Mucosa of stomach (tissue), 1 donor: Measurements from ENCODE around the gene KCTD16.

Source experiments
- H3K27me3 ChIP-seq: one replicate; pipeline ENCODE4 v1.7.0; 2013; ENCODE audit warnings: mild to moderate bottlenecking, low read length; ENCODE audit not compliant: control insufficient read depth, insufficient read depth
- H3K36me3 ChIP-seq: one replicate; pipeline ENCODE4 v1.7.0; 2013; ENCODE audit warnings: low read length; ENCODE audit not compliant: control insufficient read depth, insufficient read depth
- H3K4me1 ChIP-seq: one replicate; pipeline ENCODE4 v1.7.0; 2013; ENCODE audit warnings: mild to moderate bottlenecking, low read length; ENCODE audit not compliant: control insufficient read depth, insufficient read depth
- H3K4me3 ChIP-seq: one replicate; pipeline ENCODE4 v1.7.0; 2013; ENCODE audit warnings: low read length
- H3K9ac ChIP-seq: one replicate; pipeline ENCODE4 v1.7.0; 2013; ENCODE audit warnings: mild to moderate bottlenecking, low read length, moderate library complexity
- H3K9me3 ChIP-seq: one replicate; pipeline ENCODE4 v1.7.0; 2013; ENCODE audit warnings: mild to moderate bottlenecking, low read length, moderate library complexity; ENCODE audit not compliant: control insufficient read depth
- donor health status: Pancreatic carcinoma.

Gene KCTD16

DNA sequence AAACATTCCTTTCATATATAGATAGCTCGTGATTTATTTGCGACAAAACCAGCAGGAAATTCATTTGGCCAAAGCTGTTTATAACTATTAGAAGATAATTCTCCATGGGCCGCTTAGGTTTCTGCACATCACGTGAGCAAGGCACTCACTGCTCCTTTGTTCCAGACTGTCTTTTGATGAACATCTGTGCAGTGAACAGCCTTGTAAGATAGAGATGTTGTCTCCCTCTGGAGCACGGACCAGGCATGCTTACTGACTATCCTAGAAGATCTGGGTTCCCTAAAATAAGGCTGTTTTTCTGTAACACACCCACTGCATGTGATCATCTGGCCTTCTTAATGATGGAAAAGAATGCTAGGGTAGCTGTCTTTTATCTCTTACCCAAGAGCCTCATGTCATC is 31.1 kb upstream of the KCTD16 start:
- H3K9ac ChIP-seq: no peak overlapping the region
- H3K9me3 ChIP-seq: no peaks in the 10 kb centered on the region
- H3K36me3 ChIP-seq: no peaks in the 10 kb centered on the region
- H3K4me1 ChIP-seq: no peaks in the 10 kb centered on the region
- H3K4me3 ChIP-seq: no peak overlapping the region
- peaks cover 8% of the 10 kb centered on the region for H3K27me3 ChIP-seq

DNA sequence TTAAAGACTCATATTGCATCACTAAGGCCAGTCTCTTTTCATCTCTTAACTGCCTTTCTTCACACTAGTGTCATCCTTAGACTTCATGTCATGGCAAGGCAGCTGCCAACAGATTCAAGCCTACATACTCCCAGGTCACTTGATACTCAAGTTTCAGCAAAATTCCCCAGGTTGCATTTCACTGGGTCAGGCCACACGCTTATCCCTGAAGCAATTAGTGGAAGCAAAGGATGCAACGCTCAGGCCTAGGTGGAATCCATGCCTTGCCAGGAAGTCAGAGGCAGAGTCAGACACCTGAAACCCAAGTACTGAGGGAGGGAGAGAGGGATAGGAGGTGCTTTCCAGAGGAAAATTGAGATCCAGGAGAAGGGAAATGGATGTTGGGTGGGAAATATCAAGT is 29.1 kb upstream of the KCTD16 start:
- no peaks in the 10 kb centered on the region for H3K36me3 ChIP-seq
- peaks cover 8% of the 10 kb centered on the region for H3K27me3 ChIP-seq
- no peaks in the 10 kb centered on the region for H3K9me3 ChIP-seq
- no peaks in the 10 kb centered on the region for H3K4me1 ChIP-seq
- H3K9ac ChIP-seq: no peak overlapping the region
- no peak overlapping the region for H3K4me3 ChIP-seq

DNA sequence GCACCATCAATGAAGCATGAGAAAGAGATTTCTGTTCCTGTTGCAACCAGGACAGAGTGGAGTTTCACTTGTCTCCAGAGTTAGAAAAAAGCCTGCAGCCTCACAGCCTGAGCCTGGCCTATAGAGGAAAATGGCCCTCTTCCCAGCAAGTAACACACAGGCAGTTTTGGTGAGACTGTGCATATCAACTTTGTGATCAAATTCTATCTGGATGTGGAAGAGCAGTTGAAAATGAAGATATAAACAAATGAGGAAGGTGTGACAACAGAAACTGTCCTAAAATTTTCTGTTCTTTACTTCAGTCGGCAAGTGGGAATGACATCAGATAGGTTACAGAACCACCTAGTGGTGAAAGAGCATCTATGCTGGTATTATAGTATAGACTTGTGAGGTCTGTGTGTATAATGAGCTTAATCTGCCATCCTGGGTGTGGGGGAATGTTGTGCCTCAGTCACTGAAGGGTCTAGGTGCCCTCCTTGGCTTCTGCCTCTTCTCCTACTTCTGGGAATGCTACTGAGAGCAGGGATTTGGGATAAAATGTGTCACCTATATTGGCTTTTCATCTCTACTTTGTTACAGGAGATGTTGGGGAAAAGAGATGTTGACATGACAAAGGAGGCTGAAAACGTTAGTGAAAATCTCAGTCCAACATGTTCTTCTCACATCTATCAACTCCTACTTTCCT is 28.4 kb upstream of the KCTD16 start:
- Histone ChIP-seq H3K9me3 (no peaks in the 10 kb centered on the region), H3K4me1 (no peaks in the 10 kb centered on the region), H3K27me3 (peaks cover 8% of the 10 kb centered on the region), H3K9ac (no peak overlapping the region), H3K4me3 (no peak overlapping the region), H3K36me3 (no peaks in the 10 kb centered on the region)

DNA sequence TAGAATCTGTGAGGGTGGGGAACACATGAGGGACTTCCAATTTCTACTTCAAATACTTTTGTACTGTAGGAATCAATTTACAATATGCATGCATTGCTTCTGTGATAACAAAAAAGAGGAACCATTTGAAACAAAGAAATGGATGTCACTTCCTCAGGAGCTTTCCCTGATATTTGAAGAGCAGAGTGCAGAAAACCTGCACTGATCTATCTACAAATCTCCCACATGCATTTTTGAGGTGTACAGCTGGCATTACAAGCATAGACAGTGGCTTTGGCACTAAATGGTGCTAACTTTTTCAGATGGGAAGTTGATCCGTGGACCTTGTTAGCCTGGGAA is 27.9 kb upstream of the KCTD16 start:
- Histone ChIP-seq H3K27me3 (peaks cover 8% of the 10 kb centered on the region), H3K9ac (no peak overlapping the region), H3K4me3 (no peak overlapping the region), H3K4me1 (no peaks in the 10 kb centered on the region), H3K9me3 (no peaks in the 10 kb centered on the region), H3K36me3 (no peaks in the 10 kb centered on the region)

DNA sequence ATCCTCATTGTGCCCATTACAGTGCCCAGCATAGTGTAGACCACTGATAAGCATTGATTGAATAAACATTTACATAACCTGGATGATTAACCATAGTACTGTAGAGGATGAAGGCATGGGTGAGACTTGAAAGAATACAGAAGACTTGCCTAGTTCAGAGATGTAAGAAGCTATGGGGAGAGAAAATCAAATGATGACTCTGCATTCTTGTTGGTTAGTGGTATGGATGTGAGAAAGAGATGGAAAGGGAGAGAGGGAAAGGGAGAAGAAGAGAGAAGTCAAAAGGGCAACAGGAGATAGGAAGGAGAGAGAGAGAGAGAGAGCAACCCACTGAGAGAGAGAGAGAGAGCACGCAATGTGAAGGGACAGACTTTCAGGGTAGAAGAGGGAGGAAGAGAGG is 27.0 kb upstream of the KCTD16 start:
- Histone ChIP-seq H3K4me3 (no peak overlapping the region), H3K27me3 (peaks cover 8% of the 10 kb centered on the region), H3K9ac (no peak overlapping the region), H3K9me3 (no peaks in the 10 kb centered on the region), H3K36me3 (no peaks in the 10 kb centered on the region), H3K4me1 (no peaks in the 10 kb centered on the region)

DNA sequence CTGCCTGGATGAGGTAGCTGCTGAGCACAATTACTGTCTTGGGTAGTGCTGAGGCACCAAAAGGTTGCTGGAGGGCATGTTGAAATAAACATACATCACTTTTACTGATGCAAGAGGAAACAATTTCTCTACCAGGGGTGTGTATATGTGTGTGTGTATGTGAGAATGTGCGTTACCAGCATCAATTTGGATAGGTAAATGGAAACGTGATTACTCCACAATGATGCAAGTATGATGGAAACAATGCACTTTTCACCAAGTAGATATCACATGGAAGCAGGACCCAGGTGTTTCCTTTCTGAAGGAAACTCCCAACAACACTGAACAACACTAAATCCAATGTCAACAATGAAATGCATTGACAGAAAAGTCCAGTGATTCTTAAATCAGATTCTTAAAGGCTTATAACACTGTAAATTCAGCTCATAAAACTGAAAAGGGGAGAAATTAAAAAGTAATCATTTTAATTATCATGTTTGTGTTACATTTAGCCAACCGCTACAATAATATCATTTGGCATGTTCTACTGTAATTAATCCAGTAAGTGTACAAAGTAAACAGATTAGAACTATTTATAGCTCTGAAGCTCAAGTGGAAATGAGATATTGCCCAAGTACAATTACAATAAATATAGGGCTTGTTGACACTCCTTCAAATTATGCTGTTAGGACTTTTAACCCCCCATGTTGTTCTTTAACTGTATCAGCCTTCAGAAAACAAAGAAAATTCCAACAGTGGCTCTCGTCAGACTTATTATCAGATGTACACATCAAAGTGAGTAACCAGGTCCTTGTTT is 25.5 kb upstream of the KCTD16 start:
- Histone ChIP-seq H3K36me3 (no peaks in the 10 kb centered on the region), H3K4me1 (no peaks in the 10 kb centered on the region), H3K9ac (no peak overlapping the region), H3K9me3 (no peaks in the 10 kb centered on the region), H3K27me3 (peaks cover 11% of the 10 kb centered on the region), H3K4me3 (no peak overlapping the region)

DNA sequence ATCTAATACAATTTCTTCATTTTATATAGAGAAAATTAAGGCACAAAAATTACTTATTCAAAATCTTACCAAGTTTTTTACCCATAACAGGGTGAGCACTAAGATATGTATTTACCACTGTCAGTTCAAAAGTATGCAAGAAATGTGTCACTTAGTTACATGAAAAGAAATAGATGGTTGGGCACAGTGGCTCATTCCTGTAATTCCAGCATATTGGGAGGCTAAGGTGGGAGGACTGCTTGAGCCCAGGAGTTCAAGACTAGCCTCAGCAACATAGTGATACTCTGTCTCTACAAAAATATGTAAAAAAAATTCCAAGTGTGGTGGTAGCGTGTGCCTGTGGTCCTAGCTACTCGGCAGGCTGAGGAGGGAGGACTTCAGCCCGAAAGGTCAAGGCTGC is 19.6 kb upstream of the KCTD16 start:
- H3K27me3 ChIP-seq: peaks cover 2% of the 10 kb centered on the region
- no peaks in the 10 kb centered on the region for H3K4me1 ChIP-seq
- no peaks in the 10 kb centered on the region for H3K36me3 ChIP-seq
- no peaks in the 10 kb centered on the region for H3K9me3 ChIP-seq
- no peak overlapping the region for H3K9ac ChIP-seq
- H3K4me3 ChIP-seq: no peak overlapping the region

DNA sequence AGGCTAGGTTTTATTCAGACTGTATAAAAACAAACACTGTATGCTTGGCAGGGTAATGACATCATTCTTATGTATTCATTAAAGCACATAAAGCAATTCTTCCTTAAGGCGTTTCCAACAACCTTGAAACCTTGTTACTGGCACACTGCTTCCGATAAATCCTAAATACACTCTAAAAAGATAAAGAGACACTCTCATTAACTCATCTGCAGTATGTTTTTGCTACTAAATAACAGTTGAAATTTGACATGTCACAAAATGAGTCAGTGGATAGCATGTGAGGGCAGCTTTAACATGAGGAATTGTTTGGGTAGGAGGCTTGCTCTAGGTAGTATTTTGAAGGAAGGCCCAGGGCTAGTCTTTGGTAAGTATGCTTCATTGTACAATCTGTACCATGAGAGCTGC is 13.9 kb upstream of the KCTD16 start:
- no peaks in the 10 kb centered on the region for H3K36me3 ChIP-seq
- no peaks in the 10 kb centered on the region for H3K4me1 ChIP-seq
- H3K9me3 ChIP-seq: no peaks in the 10 kb centered on the region
- H3K27me3 ChIP-seq: no peaks in the 10 kb centered on the region
- no peak overlapping the region for H3K4me3 ChIP-seq
- H3K9ac ChIP-seq: no peak overlapping the region

DNA sequence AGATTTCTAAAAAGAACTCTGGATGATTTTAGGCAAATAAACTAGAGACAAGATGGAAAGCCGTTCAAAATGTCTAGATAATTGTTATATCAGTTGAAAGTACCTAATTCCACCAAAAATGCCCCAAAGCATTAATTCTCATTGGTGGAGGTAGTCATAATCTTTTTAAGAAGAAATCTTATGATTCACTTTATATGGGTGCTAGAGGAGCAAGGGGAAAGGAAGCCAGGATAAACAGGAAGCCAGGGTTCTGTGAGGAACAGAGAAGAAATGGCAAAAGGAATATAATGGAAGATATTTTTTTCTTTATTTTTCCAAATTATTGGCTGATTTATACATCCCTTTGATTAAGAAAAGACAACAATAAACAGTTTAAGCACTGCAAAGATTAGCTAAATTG is 8.0 kb upstream of the KCTD16 start:
- no peaks in the 10 kb centered on the region for H3K36me3 ChIP-seq
- H3K4me1 ChIP-seq: no peaks in the 10 kb centered on the region
- no peaks in the 10 kb centered on the region for H3K9me3 ChIP-seq
- no peak overlapping the region for H3K4me3 ChIP-seq
- H3K27me3 ChIP-seq: no peaks in the 10 kb centered on the region
- H3K9ac ChIP-seq: no peak overlapping the region

DNA sequence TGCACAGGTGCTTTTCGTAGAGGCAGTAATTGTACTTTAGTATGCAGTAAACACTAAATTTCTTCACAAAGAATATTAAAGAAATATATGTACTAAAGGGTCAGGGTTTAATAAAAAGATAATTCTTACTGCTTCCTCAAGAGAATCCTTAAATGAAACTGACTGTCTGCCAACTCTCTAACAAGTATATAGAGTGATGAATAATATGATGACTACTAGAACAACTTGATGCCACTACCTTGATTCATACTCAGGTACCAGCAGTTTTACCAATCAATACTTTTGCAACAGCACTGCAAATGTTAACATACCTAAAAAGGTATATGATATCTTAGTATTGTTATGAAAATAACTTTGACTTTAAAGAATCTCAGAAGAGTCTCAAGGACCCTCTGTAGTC is 4.0 kb upstream of the KCTD16 start:
- Histone ChIP-seq H3K27me3 (no peaks in the 10 kb centered on the region), H3K4me3 (no peak overlapping the region), H3K4me1 (peaks cover 9% of the 10 kb centered on the region), H3K9ac (no peak overlapping the region), H3K36me3 (no peaks in the 10 kb centered on the region), H3K9me3 (no peaks in the 10 kb centered on the region)

DNA sequence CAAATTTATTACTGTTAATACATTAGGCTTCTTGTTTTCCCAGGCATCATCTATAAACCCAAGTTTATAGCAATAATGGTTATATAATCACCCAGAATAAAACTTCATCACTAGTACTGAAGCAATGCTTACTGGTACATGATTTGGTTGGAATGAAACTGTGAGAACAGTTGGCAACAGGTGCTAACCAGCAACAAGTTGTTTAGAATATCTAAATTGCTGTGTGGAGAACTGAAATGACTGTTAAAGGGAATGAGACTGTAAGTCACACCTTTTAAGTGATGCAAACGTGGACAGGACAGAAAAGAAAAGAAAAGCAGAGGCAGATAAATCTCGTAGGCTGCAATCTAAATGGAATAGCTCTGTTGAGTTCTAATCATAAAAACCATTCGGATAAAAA is 2.7 kb upstream of the KCTD16 start:
- Histone ChIP-seq H3K9me3 (no peaks in the 10 kb centered on the region), H3K4me3 (no peak overlapping the region), H3K9ac (no peak overlapping the region), H3K36me3 (no peaks in the 10 kb centered on the region), H3K27me3 (no peaks in the 10 kb centered on the region), H3K4me1 (peaks cover 9% of the 10 kb centered on the region)

DNA sequence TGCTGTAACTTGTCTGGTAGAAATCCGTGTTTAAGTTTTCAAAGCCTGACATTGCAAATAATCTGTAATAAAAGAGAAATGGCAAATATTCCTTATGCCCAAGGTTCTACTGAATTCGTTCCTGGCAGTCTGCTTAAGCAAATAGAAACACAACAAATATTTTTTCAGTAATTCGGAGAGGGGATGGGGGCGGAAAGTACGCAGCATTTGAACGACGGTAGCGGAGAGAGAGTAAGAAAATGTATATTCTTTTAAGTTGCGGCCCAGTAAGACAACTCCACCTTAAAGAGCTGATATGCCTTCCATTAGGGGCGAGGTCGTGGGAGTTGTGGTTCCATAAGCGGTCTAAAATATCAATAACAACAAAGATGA is 783 bp upstream of the KCTD16 start:
- peak overlapping the region; percentile 94 for H3K9ac ChIP-seq
- H3K9me3 ChIP-seq: no peaks in the 10 kb centered on the region
- H3K4me3 ChIP-seq: peak overlapping the region; percentile 91
- peaks cover 9% of the 10 kb centered on the region for H3K4me1 ChIP-seq
- no peaks in the 10 kb centered on the region for H3K27me3 ChIP-seq
- no peaks in the 10 kb centered on the region for H3K36me3 ChIP-seq
